Measurements from ENCODE around the gene TMPRSS9.

GRCh38 chr19:2353887-2354592 lies 6.0 kb upstream of the TMPRSS9 start:
- TF ChIP-seq POLR2AphosphoS5 (IDR thresholded peaks at IDR 0.05; ENCODE audit: low read depth, low read length) (no peak), CTCF (IDR thresholded peaks at IDR 0.05) (no peak), REST (IDR thresholded peaks at IDR 0.05; ENCODE audit: insufficient read depth in 1 of 2, low read depth in 2 of 2, low read length in 1 of 2) (no peak), SIN3A (IDR thresholded peaks at IDR 0.05; ENCODE audit: borderline replicate concordance, insufficient read depth, low read depth, low read length) (no peak)
